ENCODE results near the gene FRMD3.

DNA sequence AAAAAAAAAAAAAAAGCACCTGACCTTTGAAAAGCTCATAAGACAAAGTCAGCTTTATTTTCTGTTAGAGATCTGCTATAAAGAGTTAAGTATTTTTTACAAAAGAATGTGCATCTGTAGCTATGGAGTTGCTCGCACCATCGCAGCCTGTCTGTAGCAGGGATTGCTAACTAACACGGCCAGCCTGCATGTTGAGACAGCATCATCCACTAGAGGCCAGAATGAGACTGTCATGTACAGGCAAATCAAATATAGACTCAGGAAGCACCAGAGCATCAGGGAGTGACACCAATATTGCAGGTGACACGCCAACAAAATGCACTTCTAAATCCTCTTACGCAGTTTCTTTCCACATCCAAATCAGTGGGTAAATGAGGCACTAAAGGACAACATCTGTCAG, 339.0 kb downstream of the FRMD3 start:
- TF ChIP-seq, protein P1, sequence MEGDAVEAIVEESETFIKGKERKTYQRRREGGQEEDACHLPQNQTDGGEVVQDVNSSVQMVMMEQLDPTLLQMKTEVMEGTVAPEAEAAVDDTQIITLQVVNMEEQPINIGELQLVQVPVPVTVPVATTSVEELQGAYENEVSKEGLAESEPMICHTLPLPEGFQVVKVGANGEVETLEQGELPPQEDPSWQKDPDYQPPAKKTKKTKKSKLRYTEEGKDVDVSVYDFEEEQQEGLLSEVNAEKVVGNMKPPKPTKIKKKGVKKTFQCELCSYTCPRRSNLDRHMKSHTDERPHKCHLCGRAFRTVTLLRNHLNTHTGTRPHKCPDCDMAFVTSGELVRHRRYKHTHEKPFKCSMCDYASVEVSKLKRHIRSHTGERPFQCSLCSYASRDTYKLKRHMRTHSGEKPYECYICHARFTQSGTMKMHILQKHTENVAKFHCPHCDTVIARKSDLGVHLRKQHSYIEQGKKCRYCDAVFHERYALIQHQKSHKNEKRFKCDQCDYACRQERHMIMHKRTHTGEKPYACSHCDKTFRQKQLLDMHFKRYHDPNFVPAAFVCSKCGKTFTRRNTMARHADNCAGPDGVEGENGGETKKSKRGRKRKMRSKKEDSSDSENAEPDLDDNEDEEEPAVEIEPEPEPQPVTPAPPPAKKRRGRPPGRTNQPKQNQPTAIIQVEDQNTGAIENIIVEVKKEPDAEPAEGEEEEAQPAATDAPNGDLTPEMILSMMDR (IDR thresholded peaks at IDR 0.05): peak; percentile 39 to 91 (median 76)
- TF ChIP-seq POLR2A (IDR thresholded peaks at IDR 0.05): no peak

All from thyroid gland (tissue), 4 donors.